NCI-H1092 (cell line): Measurements from ENCODE around the gene GOLGA6L2.
"Not testable (repeated sequence)": the region's sequence is repeated elsewhere in the genome, so short reads cannot be mapped to it uniquely, and the experiment has no call there.

Experiments
- DNase-seq: peaks from one replicate; lab custom pipeline; 2025; lab: John Stamatoyannopoulos, UW

The GOLGA6L2 gene, protein sequence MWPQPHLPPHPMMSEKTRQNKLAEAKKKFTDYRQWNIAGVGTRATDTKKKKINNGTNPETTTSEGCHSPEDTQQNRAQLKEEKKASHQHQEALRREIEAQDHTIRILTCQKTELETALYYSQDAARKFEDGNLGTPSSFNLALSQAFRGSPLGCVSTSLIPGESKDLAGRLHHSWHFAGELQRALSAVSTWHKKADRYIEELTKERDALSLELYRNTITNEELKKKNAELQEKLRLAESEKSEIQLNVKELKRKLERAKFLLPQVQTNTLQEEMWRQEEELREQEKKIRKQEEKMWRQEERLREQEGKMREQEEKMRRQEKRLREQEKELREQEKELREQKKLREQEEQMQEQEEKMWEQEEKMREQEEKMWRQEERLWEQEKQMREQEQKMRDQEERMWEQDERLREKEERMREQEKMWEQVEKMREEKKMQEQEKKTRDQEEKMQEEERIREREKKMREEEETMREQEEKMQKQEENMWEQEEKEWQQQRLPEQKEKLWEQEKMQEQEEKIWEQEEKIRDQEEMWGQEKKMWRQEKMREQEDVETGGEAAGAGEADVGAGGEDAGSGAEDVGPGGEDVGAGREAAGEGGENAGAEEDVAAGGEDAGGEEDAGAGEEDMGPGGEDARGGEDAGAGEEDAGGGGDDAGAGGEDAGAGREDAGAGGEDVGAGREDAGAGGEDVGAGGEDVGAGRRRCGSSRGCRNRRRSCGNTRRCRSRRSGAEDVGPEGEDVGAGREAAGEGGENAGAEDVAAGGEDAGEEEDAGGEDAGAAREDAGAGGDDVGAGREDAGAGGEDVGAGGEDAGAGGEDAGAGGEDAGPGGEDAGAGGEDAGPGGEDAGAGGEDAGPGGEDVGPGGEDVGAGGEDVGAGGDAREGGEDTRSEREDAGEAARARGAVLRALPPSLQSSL

DNA sequence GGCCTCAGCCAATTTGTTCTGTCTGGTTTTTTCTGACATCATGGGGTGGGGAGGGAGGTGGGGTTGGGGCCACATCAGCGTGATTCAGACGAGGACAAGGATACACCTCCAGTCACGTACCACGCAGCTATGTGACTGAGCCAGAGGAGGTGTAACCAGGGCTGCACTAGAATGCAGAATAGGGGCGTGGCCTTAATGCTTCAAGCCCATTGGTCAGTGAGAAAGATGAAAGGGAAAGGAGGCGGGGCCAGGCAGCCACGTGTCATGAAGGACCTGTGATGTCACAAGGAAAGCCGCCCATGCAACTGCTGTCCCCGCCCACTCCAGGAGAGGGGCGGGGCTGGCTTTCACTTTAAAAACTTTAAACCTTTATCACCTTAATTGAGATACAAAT, at the start of gene GOLGA6L2:
GOLGA6L2 (minus strand) TSS at position 137 of the 394 bp plus-strand sequence; CDS start at position 75, 62 bp downstream.
- no peak for DNase-seq

DNA sequence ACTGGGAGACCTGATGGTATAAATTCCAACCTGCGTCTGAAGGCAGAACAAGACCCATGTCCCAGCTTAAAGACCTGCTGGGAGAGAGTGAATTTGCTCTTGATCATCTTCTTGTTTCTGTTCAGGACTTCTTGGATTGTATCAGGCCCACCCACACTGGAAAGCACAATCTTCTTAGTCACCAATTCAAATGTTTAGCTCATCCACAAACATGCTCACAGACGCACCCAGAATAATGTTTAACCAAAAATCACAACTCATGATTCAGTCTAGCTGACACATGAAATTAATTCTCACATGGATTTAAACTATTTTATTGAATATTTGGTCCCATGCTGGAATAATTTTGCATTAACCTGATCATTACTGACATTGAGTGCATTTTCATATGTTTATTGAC, 37.8 kb upstream of the GOLGA6L2 start:
- no peak for DNase-seq

DNA sequence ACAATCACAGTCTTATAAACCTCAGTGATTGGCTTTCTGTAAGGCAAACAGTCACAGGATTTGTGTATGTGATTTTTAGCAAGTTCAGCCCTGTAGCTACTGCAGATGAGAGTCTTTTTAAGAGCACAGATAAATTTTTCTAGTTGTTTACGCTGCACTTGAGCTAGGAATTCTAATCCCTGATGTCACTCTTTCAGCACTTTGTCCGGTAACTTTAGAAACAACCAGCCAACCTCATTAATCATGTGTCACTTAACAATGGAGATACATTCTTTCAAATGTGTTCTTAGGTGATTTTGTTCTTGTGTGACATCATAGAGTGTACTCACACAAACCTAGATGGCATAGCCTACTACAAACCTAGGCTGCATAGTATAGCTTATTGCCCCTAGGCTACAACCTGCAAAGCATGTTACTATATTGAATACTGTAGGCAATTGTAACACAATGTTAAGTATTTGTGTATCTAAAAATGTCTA, 36.8 kb upstream of the GOLGA6L2 start:
- no peak for DNase-seq

DNA sequence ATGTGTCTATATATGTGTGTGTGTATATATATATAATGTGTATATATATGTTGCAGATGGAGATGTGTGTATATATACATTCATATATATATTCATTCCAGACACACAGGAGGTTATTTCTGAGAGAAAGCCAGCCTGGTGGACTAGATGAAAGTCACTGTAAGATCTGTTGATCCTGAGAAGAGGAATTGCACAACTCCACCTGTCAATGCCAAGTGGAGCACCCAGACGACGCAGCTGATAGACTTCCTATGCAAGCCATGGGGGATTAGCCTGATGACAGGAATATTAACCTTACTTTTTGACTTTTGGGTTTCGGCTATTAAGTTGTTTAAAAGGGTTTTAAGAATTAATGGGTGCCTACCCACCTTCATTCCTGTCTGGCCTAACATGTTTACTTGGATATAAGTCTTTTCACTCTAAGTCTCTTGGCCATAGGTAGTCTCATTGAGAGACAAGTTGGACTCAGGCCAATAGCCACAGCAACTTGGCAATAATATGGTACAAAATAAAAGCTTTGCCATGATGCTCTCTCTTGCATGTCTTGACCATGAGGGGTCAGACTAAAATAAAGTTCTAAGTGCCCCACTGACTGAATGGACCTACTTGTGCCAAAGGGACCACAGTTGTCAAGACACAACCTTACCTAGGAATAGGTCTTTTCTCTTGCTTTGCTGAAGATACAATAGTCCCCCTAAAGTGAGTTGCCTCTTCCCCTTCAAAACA, 35.9 kb upstream of the GOLGA6L2 start:
- DNase-seq: no peak

DNA sequence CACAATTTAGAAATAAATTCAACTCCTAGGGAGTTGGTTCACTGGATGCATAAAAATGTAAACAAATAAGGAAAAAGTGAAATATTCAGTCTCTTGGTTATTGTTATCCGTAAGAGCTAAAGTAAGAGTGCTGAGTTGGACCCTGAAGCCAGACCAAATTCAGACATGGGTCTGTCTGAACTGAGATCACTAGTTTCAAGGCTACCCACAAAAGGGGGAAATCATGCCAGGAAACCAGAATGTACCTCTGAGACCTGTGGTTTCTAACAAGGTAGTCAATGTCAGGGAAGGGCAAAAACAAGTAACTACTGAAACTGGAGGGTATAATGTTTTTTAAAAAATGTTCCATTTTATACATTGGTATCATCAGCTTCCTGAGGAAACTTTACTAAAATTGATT, 35.2 kb upstream of the GOLGA6L2 start:
- no peak for DNase-seq

DNA sequence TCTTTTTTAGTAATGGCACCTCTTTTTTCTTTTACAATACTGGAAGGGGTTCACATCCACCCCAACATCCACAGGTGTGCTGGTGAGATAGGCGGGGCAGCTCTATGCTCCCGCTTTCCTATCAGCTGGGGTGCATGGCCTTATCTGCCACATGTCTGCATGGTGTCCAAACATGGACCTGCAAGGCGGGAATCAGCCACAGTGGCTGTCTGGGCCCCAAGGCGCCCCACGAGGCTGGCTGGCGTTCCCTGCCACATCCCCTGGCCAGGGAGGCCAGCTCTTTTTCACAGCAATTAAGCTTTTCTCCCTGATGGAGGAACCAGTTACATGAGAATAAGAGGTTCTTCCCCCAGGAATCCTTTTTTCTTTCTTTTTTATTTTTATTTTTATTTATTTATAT, 30.9 kb upstream of the GOLGA6L2 start:
- DNase-seq: no peak

DNA sequence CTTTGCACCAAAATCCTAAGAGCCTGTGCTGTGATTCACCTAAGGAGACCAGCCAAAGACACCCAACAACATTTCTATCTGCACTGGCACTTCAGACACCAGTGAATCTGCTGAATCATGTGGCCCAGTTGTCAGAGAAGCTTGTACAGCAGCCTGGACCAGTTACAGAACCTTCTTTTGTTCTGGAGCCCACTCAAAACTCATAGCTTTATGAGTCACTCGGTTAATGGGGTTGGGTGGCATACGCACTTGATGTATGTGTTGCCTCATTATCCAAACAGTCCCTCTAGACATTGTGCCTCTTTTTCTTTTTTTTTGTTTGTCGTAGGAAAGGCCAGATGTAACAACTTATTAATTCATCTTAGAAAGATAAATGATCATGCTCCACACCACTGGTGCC, 25.6 kb upstream of the GOLGA6L2 start:
- no peak for DNase-seq

DNA sequence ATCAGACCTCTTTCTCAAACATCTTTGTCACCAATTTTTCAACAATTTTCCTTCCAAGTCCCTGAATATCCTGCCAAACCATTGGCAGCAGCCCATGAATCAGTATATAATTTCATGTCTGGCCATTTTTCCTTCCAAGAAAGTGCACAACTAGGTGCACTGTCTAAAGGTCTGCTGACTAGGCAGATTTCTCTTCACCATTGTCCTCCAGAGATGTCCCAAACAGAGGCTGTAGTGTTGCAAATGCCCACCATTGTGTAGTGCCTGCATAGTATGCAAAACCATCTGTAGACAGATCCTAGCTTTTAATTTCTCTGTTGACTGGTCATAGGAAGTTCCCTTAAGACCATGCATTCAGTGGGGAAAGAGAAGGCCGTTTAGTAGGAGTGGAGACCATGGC, 25.0 kb upstream of the GOLGA6L2 start:
- DNase-seq: no peak

DNA sequence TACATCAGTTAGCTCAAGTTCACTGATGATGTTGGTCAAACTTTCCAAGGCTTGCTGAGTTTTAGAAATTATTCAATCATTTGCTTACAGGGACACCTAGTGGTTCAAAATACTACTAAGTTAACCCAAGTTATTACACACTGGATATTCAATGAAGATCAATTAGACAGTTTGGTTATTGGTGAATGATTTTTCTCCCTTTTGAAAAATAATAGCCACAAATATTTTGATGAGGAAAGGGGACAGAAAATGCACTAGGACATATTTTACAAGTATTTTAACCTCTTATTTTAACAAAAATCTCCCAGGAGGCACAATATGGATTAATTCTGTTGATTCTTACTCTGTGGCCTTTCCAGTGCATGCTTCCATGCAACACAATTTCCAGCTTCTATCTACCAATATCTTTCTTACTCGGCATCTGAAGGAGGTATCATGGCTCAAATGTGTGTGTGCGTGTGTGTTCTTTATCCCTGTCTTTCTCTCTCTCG, 20.1 kb upstream of the GOLGA6L2 start:
- peak; percentile 1 for DNase-seq

DNA sequence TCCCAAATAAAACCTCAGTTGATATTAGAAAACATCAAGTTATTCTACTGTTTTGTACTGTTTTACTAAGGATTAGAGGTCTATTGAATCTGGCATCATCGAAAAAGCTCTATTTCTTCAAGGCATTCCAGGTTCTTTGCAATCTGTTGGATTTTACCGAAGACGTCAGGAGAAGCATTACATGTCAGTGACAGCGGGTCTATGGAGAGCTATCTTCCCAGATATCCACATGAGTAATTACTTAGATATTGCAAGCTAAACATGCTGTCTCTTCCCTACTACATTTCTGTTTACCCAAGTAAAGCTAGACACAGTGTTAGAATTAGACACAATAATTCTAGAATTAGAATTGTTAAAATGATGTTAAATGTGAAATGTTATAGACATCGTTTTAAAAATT, 10.8 kb upstream of the GOLGA6L2 start:
- DNase-seq: no peak

DNA sequence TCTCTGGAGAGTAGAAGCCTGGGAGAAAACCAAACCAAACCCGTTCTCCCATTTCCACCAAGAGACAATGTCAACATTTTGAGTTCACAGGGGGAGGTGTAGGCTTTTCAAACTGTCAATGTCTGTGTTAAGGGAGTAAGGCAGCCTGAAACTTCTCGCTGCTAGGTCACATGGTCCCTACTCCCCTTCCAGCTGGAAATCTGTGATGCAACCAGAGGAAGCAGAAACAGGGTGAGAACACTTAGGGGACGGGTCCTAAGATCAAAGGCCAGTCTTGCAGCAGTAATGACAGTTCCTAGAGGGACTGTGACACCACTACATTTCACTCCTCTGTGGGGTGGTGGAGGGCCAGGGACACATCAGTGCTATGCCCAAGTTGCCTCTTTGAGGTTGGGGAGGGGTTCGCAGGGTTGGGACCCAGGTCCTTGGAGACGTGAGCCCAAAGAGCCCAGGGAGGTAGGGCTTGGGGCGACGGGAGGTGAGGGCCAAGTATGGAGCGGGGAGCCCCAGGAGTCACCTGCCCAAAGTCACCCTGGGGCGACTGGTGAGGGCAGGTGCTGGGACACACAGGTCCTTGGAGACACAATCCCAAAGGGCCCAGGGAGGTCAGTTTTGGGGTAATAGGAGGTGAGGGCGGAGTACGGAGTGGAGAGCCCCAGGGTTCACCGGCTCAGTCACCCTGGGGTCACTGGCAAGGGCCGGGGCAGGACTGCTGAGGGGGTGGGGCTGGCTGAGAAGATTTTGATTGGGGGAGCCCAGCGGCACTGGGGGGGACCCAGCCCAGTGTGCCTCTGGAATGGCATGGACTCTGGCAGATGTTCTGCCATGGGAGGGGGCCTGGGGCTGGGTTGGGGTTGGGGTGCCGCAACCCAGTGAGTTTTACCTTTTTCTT, 582 bp downstream of the GOLGA6L2 start:
- no peak for DNase-seq

DNA sequence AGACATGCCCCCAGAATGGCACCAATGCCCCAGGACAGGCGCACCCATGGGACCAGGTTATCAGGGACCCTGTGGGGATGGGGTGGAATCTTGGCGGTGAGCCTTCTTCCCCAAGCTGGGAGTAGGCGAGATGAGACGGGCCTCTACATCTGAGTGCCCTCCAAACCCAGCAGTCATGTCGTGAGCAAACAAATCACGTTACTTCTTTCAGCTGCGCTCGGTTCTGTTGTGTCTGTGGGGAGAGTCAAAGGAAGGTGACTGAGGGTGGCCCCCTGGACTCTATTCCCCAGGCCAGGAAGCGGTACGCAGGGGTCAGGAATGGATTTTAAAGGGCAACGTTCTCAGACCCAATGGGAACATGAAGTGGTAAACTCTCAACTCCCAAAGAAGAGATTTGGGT, 2.8 kb downstream of the GOLGA6L2 start:
- no peak for DNase-seq

DNA sequence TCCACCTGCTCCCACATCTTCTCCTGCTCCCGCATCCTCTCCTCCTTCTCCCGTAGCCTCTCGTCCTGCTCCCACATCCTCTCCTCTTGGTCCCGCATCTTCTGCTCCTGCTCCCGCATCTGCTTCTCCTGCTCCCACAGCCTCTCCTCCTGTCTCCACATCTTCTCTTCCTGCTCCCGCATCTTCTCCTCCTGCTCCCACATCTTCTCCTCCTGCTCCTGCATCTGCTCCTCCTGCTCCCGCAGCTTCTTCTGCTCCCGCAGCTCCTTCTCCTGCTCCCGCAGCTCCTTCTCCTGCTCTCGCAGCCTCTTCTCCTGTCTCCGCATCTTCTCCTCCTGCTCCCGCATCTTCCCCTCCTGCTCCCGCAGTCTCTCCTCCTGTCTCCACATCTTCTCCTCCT, 5.8 kb downstream of the GOLGA6L2 start:
- DNase-seq: no peak

DNA sequence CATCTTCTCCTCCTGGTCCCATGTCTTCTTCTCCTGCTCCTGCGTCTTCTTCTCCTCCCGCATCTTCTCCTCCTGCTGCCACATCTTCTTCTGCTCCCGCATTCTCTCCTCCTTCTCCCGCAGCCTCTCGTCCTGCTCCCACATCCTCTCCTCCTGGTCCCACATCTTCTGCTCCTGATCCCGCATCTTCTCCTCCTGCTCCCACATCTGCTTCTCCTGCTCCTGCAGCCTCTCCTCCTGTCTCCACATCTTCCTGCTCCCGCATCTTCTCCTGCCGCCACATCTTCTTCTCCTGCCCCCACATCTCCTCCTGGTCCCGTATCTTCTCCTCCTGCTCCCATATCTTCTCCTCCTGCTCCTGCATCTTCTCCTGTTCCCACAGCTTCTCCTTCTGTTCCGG, 6.4 kb downstream of the GOLGA6L2 start:
- no peak for DNase-seq

DNA sequence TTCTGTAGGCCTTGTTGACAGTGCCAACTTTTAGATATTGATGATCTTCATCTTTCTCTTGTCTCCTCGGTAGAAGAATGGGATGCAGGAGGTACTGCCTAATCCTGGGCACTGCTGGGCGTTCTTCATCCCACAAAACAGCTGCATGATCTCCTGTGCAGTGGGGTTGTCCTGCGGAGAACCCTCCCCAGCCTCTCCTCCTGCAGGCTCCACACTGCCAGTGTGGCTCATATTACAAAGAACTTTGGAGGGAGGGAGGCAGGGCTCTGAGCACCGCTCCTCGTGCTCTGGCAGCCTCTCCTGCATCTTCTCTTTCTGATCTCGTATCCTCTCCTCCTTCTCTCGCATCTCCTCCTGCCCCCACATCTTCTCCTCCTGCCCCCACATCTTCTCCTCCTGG, 7.5 kb downstream of the GOLGA6L2 start:
- DNase-seq: no peak

DNA sequence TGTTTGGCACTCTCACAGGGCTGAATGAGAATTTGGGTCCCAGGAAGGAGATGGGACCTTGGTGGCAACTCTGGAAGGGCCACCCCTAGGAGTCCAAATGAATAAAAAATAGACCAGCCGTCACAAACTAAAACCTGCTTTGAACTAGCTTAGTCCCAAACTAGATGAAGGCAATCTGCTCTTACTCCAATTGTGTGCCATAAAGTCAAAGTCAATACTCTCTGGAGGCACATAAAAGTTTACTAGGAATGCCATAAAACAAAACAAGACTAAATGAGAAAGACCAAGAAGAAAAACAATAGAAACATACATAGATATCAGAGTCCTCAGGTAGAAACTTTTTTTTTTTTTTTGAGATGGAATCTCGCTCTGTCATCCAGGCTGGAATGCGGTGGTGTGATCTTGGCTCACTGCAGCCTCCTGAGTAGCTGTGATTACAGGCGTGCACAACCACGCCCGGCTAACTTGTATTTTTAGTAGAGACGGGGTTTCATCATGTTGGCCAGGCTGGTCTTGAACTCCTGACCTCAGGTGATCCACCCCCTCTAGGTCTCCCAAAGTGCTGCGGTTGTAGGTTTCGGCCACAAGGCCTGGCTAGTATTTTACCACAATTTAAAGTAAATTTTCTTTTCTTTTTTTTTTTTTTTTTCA, 8.1 kb downstream of the GOLGA6L2 start:
- no peak for DNase-seq

DNA sequence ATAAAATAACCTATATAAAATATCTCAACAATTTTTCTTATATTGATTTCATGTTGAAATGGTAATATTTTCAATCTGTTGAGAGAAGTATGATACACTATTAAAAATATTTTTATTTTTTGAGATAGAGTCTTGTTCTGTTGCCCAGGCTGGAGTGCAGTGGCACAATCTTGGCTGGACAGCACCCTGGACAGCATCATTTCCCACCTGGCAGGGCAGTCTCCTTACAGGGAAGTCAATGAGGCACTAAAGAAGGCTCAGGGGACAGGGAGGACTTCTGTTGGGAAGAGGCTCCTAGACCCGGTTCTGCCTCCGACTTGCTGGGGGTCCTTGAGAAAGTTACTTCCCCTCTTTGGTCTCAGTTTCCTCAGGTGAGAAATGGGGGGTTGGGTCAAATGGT, 9.4 kb downstream of the GOLGA6L2 start:
- DNase-seq: no peak

DNA sequence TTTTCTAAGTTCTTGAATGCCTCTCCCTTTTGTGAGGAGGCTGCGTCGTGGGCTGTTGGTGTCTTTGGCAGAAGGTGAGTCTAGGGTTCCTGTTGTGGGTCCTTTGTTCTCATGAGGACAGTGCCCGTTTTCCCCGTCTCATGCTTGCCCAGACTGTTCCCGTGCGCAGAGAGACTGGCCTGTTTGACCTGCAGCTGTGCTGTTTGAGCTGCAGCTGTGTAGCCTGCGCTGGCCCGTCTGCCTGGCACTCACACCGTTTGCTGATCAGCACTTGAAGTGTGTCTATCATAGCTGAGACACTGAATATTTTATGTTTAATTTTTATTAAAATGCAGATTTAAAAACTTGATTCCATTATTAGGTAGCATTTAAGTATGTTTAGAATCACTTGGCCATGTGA, 9.9 kb downstream of the GOLGA6L2 start:
- DNase-seq: no peak

DNA sequence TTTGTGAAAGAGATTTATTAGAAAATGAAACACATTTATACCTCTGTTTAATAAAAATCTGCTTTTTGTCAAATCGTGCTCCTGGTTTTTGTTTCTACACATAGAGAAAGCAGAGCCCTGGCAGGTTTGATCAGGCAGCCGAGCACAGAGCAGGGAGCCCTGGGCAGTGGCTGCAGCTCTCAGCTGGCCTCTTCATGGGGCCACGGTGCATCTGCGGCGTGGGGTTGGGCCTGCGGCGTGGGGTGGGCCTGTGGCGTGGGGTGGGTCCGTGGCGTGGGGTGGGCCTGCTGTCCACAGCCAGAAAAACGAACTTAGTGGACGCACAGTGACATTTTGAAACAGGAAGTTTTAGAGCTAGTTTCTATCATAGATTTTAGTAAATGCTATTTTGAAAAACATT, 10.6 kb downstream of the GOLGA6L2 start:
- DNase-seq: no peak

DNA sequence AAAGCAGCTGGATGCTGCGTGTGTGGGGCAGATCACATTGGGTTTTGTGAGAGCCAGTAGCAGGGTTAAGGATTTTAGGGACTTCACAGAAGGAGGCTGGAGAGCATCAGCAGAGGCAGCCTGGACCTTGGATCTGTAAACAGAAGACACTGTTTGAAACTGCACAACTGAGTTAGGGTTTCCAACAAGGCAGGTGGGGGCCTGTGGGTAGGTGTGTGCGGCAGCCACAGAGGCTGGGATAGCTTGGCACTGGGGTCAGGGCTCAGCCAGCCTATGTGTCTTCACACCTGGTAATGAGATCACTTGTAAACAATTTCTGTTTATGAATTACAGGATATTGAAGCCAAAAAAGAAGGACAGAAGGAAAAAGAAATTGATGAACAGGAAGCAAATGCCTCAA, 12.3 kb downstream of the GOLGA6L2 start:
- not testable (repeated sequence) for DNase-seq

DNA sequence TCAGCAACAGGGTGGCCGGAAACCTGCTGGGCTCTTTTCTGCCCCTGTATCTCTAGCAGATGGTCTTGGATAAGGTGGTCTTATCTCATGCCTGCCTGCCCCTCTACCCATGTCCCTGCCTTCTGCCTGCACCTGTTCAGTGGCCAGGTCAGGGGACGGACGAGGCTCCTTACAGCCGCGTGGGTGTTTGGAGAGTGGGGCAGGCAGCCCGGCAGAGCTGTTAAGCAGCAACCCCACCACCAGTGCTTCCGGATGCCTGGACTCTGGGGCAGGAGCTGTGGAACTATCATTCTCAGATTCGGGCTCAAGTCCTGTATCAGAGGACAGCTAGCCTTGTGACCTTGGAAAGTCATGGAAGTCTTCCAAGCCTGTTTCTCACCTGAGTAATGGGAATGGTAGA, 21.7 kb downstream of the GOLGA6L2 start:
- not testable (repeated sequence) for DNase-seq
